Subcutaneous abdominal adipose tissue (tissue), 5 donors: Measurements from ENCODE around the gene HTR1A.

Source experiments
- H3K27ac ChIP-seq: one replicate; pipeline ENCODE4 v1.7.0; 2013; ENCODE audit warnings: low read depth, mild to moderate bottlenecking, inconsistent platforms, low read length, moderate library complexity
- H3K27me3 ChIP-seq, 5 donors: one replicate each; pipeline ENCODE4 v1.7.0; 2013; ENCODE audit warnings: low read length in 5 of 5, inconsistent platforms in 1 of 5; ENCODE audit not compliant: control insufficient read depth in 5 of 5, insufficient read depth in 4 of 5
- H3K36me3 ChIP-seq, 5 donors: one replicate each; pipeline ENCODE4 v1.7.0; 2013; ENCODE audit warnings: low read length in 5 of 5; ENCODE audit not compliant: control insufficient read depth in 5 of 5, insufficient read depth in 5 of 5
- H3K4me1 ChIP-seq, 5 donors: one replicate each; pipeline ENCODE4 v1.7.0; 2013; ENCODE audit warnings: low read length in 5 of 5, mild to moderate bottlenecking in 3 of 5, moderate library complexity in 1 of 5; ENCODE audit not compliant: control insufficient read depth in 5 of 5, insufficient read depth in 5 of 5
- H3K4me3 ChIP-seq, 5 donors: one replicate each; pipeline ENCODE4 v1.7.0; 2013; ENCODE audit warnings: low read length in 5 of 5, low read depth in 1 of 5
- H3K9ac ChIP-seq, 5 donors: one replicate each; pipeline ENCODE4 v1.7.0; 2013; ENCODE audit warnings: low read length in 5 of 5, mild to moderate bottlenecking in 4 of 5, moderate library complexity in 3 of 5
- H3K9me3 ChIP-seq, 5 donors: one replicate each; pipeline ENCODE4 v1.7.0; 2013; ENCODE audit warnings: low read length in 5 of 5; ENCODE audit not compliant: control insufficient read depth in 5 of 5
- donor health status: healthy.
- donor health status: healthy.
- donor health status: healthy.
- donor health status: healthy.
- donor health status: healthy.

HTR1A gene

GRCh38 chr5:63911871-63912270 lies 50.4 kb downstream of the HTR1A start:
- Histone ChIP-seq H3K4me1 (no peaks in the 10 kb centered on the region), H3K9ac (no peak overlapping the region), H3K9me3 (peaks cover 0 to 8% (median 0%) of the 10 kb centered on the region in 5 donors), H3K27me3 (no peaks in the 10 kb centered on the region), H3K4me3 (no peak overlapping the region), H3K27ac (no peak overlapping the region), H3K36me3 (no peaks in the 10 kb centered on the region)
